CD4-positive, alpha-beta T cell (primary cell): ENCODE results near the gene PIGZ. TPM values are rescaled to one million over a fixed set of nuclear protein-coding genes. Genes with fewer than 3 reads are reported as not detected.

Experiments used
- ATAC-seq: fragments of 200-7000 bp; cut with Tn5 transposase; one replicate; pipeline ENCODE4 v1.10.0; 2022; ENCODE audit warnings: mild to moderate bottlenecking; ENCODE audit not compliant: poor library complexity
- CTCF ChIA-PET: fragments of 350-600 bp; sonication (Branson Sonifier 250); formaldehyde crosslinking; loops from one replicate; lab custom pipeline; 2021; ENCODE audit warnings: antibody characterized with exemption, inconsistent platforms; lab: Charles Lee
- POLR2A ChIA-PET: fragments of 350-600 bp; sonication (Branson Sonifier 250); formaldehyde crosslinking; loops from one replicate; lab custom pipeline; 2021; ENCODE audit warnings: antibody characterized with exemption, inconsistent platforms; lab: Charles Lee
- DNase-seq, 14 experiments: peaks; one replicate each; pipeline ENCODE4 v3.0.0-alpha.2; 2013 to 2020; ENCODE audit warnings: mixed read lengths in 2 of 14
- H3K27ac ChIP-seq, 2 donors: one replicate each; pipeline versions ENCODE4 v1.5.1 to v1.7.0; 2013; ENCODE audit warnings: low read length in 2 of 2, low read depth in 1 of 2, mild to moderate bottlenecking in 1 of 2
- H3K27me3 ChIP-seq, 2 experiments: 1 replicate in 1 of 2; 2 replicates in 1 of 2; pipeline versions ENCODE4 v1.6.1 to v1.7.0; 2013; ENCODE audit warnings: low read length in 2 of 2, control low read depth in 1 of 2, mild to moderate bottlenecking in 1 of 2, moderate library complexity in 1 of 2; ENCODE audit not compliant: insufficient read depth in 2 of 2, control insufficient read depth in 1 of 2
- H3K36me3 ChIP-seq: one replicate; pipeline ENCODE4 v1.6.1; 2013; ENCODE audit warnings: low read length, control low read depth; ENCODE audit not compliant: insufficient read depth
- H3K4me1 ChIP-seq: one replicate; pipeline ENCODE4 v1.6.1; 2013; ENCODE audit warnings: low read length, control low read depth; ENCODE audit not compliant: insufficient read depth
- H3K4me3 ChIP-seq: one replicate; pipeline ENCODE4 v1.5.1; 2013; ENCODE audit warnings: mild to moderate bottlenecking, low read length, moderate library complexity
- H3K9me3 ChIP-seq, 2 experiments: 1 replicate in 1 of 2; 2 replicates in 1 of 2; pipeline versions ENCODE4 v1.6.1 to v1.7.0; 2013; ENCODE audit warnings: low read length in 2 of 2, mild to moderate bottlenecking in 2 of 2, control low read depth in 1 of 2, moderate library complexity in 1 of 2; ENCODE audit not compliant: control insufficient read depth in 1 of 2, insufficient read depth in 1 of 2
- H3K27ac Mint-ChIP-seq: one replicate; pipeline ENCODE4 v1.8.0; 2020; ENCODE audit warnings: mixed read lengths
- H3K27me3 Mint-ChIP-seq: one replicate; pipeline ENCODE4 v1.8.0; 2021; ENCODE audit warnings: mixed read lengths
- H3K36me3 Mint-ChIP-seq: one replicate; pipeline ENCODE4 v1.8.0; 2021; ENCODE audit warnings: low read depth, mixed read lengths
- H3K4me1 Mint-ChIP-seq: one replicate; pipeline ENCODE4 v1.8.0; 2021; ENCODE audit warnings: low read depth, mixed read lengths
- H3K4me3 Mint-ChIP-seq: one replicate; pipeline ENCODE4 v1.8.0; 2020; ENCODE audit warnings: mild to moderate bottlenecking, mixed read lengths
- H3K9me3 Mint-ChIP-seq: one replicate; pipeline ENCODE4 v1.8.0; 2020; ENCODE audit warnings: mixed read lengths
- intact Hi-C, 2 experiments: fragments of 100-400 bp; cut with DNase I in 1 of 2; cut with micrococcal nuclease in 1 of 2; formaldehyde crosslinking; loops; one replicate each; pipeline versions ENCODE4 v1.15.1 to v1.9.0; 2023 to 2025; cut with DNase I, micrococcal nuclease
- total RNA-seq, 174 experiments: library from RNA in 2 of 174; stranded (reverse) in 2 of 174; gene quantifications; one replicate each; pipeline ENCODE4 v1.2.3 and lab custom pipeline; 2021 to 2026
- TF ChIP-seq, protein P1 (sequence below): fragments of 200-600 bp; IDR thresholded peaks from one replicate; pipeline ENCODE4 v1.8.0; 2022; ENCODE audit warnings: antibody characterized with exemption, mild to moderate bottlenecking

Gene PIGZ
- total RNA-seq, 2 experiments from 2014 or later: 0.33 to 0.61 TPM

DNA sequence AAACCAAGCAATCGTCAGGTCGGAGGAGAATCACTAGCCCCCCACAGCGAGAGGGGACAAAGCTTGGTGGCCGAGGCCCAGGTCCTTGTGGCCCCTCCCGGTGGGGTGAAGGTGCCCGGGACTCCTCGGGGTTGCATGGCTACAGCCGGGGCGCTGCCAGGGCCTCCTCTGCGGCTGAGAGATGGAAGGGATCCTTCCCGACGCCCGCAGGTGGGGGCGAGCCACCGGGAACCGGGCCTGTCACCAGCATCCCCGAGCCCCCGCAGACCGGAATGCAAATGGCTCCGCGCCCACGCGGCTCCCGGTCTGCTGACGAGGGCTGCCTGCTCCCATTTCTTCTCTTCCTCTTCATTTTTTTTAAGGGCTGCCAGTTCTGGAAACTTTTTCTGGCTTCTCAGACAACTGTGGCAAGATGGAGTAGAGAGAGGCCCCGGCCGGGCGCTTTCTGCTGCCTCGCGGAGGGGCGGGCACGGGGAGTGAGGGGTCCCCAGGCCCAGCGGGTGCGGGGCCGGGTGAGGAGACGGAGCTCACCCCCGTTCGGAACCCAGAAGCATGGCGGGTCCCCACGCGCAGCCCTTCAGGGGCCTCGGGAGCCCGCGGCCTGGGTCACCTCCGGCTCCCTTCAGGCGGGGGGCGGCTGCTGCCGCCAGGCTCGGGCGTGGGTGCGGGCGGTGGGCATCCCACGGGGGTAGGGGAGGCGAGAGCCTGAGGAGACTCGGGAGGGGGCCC is 33.5 kb upstream of the PIGZ start:
- Histone ChIP-seq H3K36me3 (no peaks in the 10 kb centered on the region), H3K4me1 (peaks cover 16% of the 10 kb centered on the region), H3K9me3 (no peaks in the 10 kb centered on the region), H3K27me3 (no peaks in the 10 kb centered on the region), H3K27ac (no peak overlapping the region), H3K4me3 (no peak overlapping the region)
- TF ChIP-seq, protein P1, sequence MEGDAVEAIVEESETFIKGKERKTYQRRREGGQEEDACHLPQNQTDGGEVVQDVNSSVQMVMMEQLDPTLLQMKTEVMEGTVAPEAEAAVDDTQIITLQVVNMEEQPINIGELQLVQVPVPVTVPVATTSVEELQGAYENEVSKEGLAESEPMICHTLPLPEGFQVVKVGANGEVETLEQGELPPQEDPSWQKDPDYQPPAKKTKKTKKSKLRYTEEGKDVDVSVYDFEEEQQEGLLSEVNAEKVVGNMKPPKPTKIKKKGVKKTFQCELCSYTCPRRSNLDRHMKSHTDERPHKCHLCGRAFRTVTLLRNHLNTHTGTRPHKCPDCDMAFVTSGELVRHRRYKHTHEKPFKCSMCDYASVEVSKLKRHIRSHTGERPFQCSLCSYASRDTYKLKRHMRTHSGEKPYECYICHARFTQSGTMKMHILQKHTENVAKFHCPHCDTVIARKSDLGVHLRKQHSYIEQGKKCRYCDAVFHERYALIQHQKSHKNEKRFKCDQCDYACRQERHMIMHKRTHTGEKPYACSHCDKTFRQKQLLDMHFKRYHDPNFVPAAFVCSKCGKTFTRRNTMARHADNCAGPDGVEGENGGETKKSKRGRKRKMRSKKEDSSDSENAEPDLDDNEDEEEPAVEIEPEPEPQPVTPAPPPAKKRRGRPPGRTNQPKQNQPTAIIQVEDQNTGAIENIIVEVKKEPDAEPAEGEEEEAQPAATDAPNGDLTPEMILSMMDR: no peak
- intact Hi-C loops: loop anchor here (2.0 to 10.0 kb wide), 3 partner anchors 59 to 185 kb away; partner anchors contain the start of gene NCBP2 (in 1 of the 2)
- H3K36me3 Mint-ChIP-seq: no peaks in the 10 kb centered on the region
- ATAC-seq (no peak), DNase-seq (peak in 1 of 14 experiments; percentile 39)
- POLR2A ChIA-PET: interaction anchor here (1.2 kb wide), 1 partner anchor 185 kb away, joined by 3 read pairs; no protein-coding TSS in a partner anchor
- peak overlapping the region; percentile 71 for H3K27ac Mint-ChIP-seq
- H3K27me3 Mint-ChIP-seq: no peaks in the 10 kb centered on the region
- peaks cover 8% of the 10 kb centered on the region for H3K4me1 Mint-ChIP-seq
- peak overlapping the region; percentile 90 for H3K4me3 Mint-ChIP-seq
- no peaks in the 10 kb centered on the region for H3K9me3 Mint-ChIP-seq
- CTCF ChIA-PET: interaction anchor here (1.6 kb wide), 1 partner anchor 27 kb away, joined by 10 read pairs; the partner anchor contains the start of gene MELTF

DNA sequence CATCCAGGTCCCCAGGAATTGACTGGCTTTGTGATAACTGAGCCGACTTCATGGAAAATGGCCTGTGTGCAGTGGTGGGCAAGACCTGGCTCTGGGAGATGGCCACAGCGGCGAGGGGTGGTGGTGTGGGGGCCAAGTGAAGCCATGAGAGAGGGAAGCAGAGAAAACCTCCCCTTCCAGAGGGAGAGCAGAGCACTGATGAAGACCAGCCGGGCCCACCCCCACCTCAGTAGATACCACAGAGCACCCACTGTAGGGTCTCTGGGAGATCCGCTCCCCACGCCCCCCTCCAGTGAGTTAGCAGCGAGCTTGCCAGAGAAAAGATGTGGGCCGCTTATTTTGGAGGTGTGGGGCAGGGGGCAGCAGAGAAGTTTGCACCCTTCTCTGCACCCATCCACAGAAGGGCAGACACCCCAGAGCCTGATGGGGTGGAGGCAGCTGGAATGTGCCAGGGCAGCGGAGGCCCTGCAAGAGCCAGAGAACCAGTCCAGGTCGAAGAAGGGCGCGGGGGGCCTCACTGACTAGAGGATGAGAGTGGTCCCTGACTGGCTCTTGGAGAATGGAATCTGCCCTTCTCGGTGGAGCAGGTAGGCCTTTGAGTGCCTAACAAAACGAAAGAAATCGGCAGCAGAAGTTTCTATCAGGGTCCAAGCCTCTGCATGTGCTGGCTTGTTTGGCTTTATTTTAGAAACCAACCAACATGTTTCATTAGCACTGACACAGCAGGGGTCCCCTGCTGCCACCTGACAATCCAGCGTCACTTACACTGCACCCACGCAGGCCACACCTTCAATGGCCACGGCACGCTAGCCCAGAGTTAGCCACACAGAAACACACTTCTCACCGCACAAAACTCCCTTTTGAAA is 32.7 kb upstream of the PIGZ start:
- Histone ChIP-seq H3K36me3 (no peaks in the 10 kb centered on the region), H3K4me1 (peaks cover 16% of the 10 kb centered on the region), H3K4me3 (no peak overlapping the region), H3K9me3 (no peaks in the 10 kb centered on the region), H3K27me3 (no peaks in the 10 kb centered on the region), H3K27ac (no peak overlapping the region)
- ChIA-PET CTCF (no interaction called here), POLR2A (no interaction called here)
- DNase-seq (peak in 1 of 14 experiments; percentile 16), ATAC-seq (no peak)
- no peaks in the 10 kb centered on the region for H3K36me3 Mint-ChIP-seq
- no peaks in the 10 kb centered on the region for H3K27me3 Mint-ChIP-seq
- no peaks in the 10 kb centered on the region for H3K9me3 Mint-ChIP-seq
- peak overlapping the region; percentile 71 for H3K27ac Mint-ChIP-seq
- TF ChIP-seq, protein P1: no peak
- H3K4me3 Mint-ChIP-seq: peak overlapping the region; percentile 90
- H3K4me1 Mint-ChIP-seq: peaks cover 8% of the 10 kb centered on the region
- intact Hi-C loops: loop anchor here in 1 of 2 experiments (10.0 kb wide), 1 partner anchor 183 kb away; no protein-coding TSS in a partner anchor

DNA sequence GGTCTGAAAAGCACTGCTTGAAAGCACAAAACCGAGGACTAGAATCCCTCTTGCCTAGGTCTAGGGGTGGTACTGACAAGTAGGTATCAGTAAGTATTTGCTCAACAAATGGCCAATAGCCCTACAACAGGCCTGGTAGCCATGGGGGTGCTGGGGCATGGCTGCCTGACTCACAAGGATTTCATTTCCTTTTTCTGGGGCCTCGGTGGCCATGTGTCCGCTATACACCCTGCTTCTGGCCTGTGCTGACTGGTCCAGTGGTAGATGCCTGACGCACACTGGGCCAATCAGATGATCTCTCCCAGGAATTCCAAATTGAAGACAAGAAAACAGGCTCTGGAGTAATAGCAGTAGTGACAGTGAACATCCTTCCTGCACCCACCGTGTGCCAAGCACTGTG is 31.6 kb upstream of the PIGZ start:
- ChIA-PET CTCF (interaction anchor here (1.1 kb wide), 1 partner anchor 30 kb away, joined by 3 read pairs; no protein-coding TSS in a partner anchor), POLR2A (no interaction called here)
- no peaks in the 10 kb centered on the region for H3K27me3 Mint-ChIP-seq
- peaks cover 8% of the 10 kb centered on the region for H3K4me1 Mint-ChIP-seq
- no peaks in the 10 kb centered on the region for H3K9me3 Mint-ChIP-seq
- no peak for ATAC-seq
- no peaks in the 10 kb centered on the region for H3K36me3 Mint-ChIP-seq
- DNase-seq: peak in 2 of 14 experiments; percentile 19 to 40
- Histone ChIP-seq H3K27me3 (no peaks in the 10 kb centered on the region), H3K4me1 (peaks cover 16% of the 10 kb centered on the region), H3K4me3 (no peak overlapping the region), H3K36me3 (no peaks in the 10 kb centered on the region), H3K27ac (no peak overlapping the region), H3K9me3 (no peaks in the 10 kb centered on the region)
- H3K4me3 Mint-ChIP-seq: peak overlapping the region; percentile 13
- H3K27ac Mint-ChIP-seq: no peak overlapping the region
- TF ChIP-seq, protein P1: no peak
- intact Hi-C loops: loop anchor here in 1 of 2 experiments (10.0 kb wide), 1 partner anchor 185 kb away; no protein-coding TSS in a partner anchor
